Epithelial cell of esophagus (primary cell): ENCODE results near the gene TNC.
A peak's percentile ranks its signal among the peaks of the same experiment; 100 is the strongest.

Experiments
- DNase-seq: peaks from one replicate; pipeline ENCODE4 v3.0.0; 2010; ENCODE audit warnings: low read depth
- H3K4me3 ChIP-seq: 2 replicates; pipeline ENCODE4 v1.5.1; 2011; ENCODE audit warnings: mild to moderate bottlenecking, low read length, control low read depth
- CTCF ChIP-seq: IDR thresholded peaks from 2 replicates; pipeline ENCODE4 v1.5.1; 2011; ENCODE audit warnings: low read depth, mild to moderate bottlenecking, low read length, control low read depth, inconsistent platforms; ENCODE audit not compliant: insufficient read depth; ENCODE audit errors: missing control alignments

The TNC gene

GRCh38 chr9:115068031-115068430 lies 49.9 kb downstream of the TNC start:
- H3K4me3 ChIP-seq, result no peak overlapping the region
- no peak for DNase-seq
- no peak for TF ChIP-seq CTCF

GRCh38 chr9:115063058-115063845 lies 54.7 kb downstream of the TNC start:
- peak; percentile 52 for DNase-seq
- TF ChIP-seq CTCF, result no peak
- no peak overlapping the region for H3K4me3 ChIP-seq

- DNase-seq, result peak; percentile 85
- TF ChIP-seq CTCF, result no peak
- H3K4me3 ChIP-seq, result no peak overlapping the region
These were observed 59.2 kb downstream of the TNC start for GRCh38 chr9:115058684-115059315.

- no peak for DNase-seq
- TF ChIP-seq CTCF, result no peak
- no peak overlapping the region for H3K4me3 ChIP-seq
These were observed 59.8 kb downstream of the TNC start for GRCh38 chr9:115058175-115058574.

GRCh38 chr9:115057559-115057958 lies 60.4 kb downstream of the TNC start:
- no peak overlapping the region for H3K4me3 ChIP-seq
- no peak for DNase-seq
- TF ChIP-seq CTCF, result no peak

GRCh38 chr9:115050002-115050490 lies 67.9 kb downstream of the TNC start:
- no peak for DNase-seq
- no peak for TF ChIP-seq CTCF
- H3K4me3 ChIP-seq, result no peak overlapping the region

- no peak for TF ChIP-seq CTCF
- H3K4me3 ChIP-seq, result no peak overlapping the region
- DNase-seq, result no peak
These were observed 71.1 kb downstream of the TNC start for GRCh38 chr9:115046824-115047223.
